ENCODE data around the gene TDRD12.

TDRD12 gene

DNA sequence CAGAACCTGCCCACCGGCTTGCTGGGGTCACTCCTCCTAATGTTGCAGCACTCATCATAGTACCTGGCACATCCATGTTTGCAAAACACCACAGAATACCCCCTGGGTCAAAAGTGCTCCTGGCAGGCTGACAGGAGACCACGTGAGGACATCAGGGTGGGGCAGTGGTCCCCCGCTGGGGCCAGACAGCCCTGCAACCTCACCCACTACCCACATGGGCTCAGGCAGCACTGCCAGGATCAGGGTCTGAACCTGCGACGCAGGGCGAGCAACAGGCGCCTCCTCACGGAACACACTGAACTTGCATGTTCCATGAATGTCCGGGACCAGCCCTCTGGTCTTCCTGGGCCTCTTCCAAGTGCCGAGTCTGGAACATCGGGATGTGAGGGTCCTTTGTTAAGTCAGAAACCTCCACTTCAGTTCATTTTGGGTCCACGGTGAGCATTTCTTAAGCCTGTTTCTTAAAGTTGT, 151.4 kb downstream of the TDRD12 start:
- in situ Hi-C loops (cut with MboI; ENCODE audit: low sequenced_read_pairs, unreplicated experiment), result no loop called here
- TF ChIP-seq, protein P1, sequence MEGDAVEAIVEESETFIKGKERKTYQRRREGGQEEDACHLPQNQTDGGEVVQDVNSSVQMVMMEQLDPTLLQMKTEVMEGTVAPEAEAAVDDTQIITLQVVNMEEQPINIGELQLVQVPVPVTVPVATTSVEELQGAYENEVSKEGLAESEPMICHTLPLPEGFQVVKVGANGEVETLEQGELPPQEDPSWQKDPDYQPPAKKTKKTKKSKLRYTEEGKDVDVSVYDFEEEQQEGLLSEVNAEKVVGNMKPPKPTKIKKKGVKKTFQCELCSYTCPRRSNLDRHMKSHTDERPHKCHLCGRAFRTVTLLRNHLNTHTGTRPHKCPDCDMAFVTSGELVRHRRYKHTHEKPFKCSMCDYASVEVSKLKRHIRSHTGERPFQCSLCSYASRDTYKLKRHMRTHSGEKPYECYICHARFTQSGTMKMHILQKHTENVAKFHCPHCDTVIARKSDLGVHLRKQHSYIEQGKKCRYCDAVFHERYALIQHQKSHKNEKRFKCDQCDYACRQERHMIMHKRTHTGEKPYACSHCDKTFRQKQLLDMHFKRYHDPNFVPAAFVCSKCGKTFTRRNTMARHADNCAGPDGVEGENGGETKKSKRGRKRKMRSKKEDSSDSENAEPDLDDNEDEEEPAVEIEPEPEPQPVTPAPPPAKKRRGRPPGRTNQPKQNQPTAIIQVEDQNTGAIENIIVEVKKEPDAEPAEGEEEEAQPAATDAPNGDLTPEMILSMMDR (IDR thresholded peaks at IDR 0.05; ENCODE audit: borderline replicate concordance, control extremely low read depth, extremely low read depth, insufficient read depth, missing control alignments), result no peak
- DNase-seq (ENCODE audit: low spot score), result no peak

DNA sequence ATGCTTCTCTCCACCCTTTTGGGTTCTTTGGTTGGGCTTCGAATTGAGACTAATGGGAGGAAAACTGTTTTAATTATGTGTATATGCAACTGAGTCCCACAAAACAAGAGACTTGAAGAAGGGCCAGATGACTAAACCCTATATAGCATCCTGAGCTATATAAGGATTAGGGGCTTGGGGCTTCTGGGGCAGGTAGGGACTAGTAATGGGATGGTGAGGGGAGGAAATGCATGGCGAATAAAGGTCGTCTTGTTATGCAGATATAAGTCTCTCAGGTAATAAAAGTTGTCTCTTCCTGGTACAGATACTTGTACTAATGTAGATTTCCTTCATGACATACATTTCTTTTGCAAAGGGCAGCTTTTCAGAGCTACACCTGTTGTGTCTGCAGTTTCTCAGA, 152.8 kb downstream of the TDRD12 start:
- TF ChIP-seq, protein P1 (IDR thresholded peaks at IDR 0.05; ENCODE audit: borderline replicate concordance, control extremely low read depth, extremely low read depth, insufficient read depth, missing control alignments), result no peak
- in situ Hi-C loops (cut with MboI; ENCODE audit: low sequenced_read_pairs, unreplicated experiment), result no loop called here
- DNase-seq (ENCODE audit: low spot score), result no peak

DNA sequence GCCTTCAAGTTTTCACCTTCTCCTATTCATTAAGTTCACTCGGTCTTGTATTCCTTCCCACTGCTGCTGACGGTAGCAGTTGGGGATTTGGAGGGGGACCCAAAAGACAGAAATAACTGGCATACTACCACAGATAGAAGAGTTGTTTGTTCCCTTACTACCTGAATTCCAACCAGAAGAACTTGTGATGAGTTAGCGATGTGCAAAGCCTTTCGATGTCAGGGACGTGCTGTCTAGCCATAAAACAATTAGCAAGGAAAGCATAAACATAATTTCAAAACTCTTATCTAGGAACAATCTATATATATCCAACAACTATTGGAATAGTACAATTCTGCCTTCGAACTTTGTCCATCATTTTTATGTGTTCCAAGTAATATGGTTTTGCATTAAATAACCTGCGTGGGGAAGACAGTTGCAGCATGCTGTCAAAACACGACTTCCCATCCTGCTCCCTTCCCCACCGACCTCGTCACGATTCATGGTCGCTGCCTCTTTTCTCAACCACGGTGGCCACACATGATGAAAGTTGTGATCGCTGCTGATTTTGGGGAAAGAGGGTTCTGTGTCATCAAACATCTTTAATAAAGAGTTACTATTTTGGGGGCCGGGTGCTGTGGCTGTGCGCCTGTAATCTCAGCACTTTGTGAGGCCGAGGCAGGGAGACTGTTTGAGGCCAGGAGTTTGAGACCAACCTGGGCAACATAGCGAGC, 153.8 kb downstream of the TDRD12 start:
- in situ Hi-C loops (cut with MboI; ENCODE audit: low sequenced_read_pairs, unreplicated experiment), result no loop called here
- DNase-seq (ENCODE audit: low spot score), result no peak
- TF ChIP-seq, protein P1 (IDR thresholded peaks at IDR 0.05; ENCODE audit: borderline replicate concordance, control extremely low read depth, extremely low read depth, insufficient read depth, missing control alignments), result no peak

DNA sequence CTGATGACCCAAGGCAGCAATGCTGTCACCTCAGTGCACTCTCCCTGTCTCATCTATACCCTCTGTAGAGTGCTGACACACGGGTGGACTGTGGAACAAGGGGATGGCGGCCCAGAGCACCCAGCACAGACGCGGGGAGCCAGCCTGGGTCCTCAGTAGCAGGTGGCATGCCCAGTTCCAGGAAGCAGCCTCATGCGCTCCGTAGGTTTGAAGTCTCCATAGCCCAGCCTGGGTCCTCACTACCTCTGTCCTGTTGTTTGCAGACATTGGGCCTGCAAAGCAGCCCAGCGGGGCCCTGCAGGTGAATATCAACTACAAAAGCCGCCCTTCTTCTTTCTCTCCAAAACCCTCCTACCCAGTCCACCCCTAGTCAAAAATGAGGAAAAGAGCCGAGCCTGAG, 155.0 kb downstream of the TDRD12 start:
- DNase-seq (ENCODE audit: low spot score), result no peak
- TF ChIP-seq, protein P1 (IDR thresholded peaks at IDR 0.05; ENCODE audit: borderline replicate concordance, control extremely low read depth, extremely low read depth, insufficient read depth, missing control alignments), result no peak
- in situ Hi-C loops (cut with MboI; ENCODE audit: low sequenced_read_pairs, unreplicated experiment), result no loop called here

DNA sequence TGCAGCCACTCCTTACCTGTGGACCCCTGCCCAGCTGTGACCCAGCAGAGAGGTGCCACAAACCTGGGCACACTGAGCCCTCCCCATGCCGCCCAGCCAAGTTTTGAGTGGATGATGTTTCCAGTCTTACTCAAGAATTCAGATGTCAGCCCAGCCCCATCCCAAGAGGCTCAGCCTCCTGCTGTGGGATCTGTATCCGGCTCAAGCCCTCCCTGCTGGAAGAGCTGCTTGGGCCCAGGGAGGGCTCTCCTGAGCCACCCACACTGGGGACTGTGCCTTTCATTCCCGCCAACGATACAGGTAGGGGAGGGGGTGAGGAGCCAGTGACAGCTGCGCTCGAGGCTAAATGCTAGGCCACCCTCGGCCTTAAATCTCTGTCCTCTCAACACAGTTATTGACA, 155.9 kb downstream of the TDRD12 start:
- in situ Hi-C loops (cut with MboI; ENCODE audit: low sequenced_read_pairs, unreplicated experiment), result no loop called here
- TF ChIP-seq, protein P1 (IDR thresholded peaks at IDR 0.05; ENCODE audit: borderline replicate concordance, control extremely low read depth, extremely low read depth, insufficient read depth, missing control alignments), result no peak
- no peak for DNase-seq (ENCODE audit: low spot score)

DNA sequence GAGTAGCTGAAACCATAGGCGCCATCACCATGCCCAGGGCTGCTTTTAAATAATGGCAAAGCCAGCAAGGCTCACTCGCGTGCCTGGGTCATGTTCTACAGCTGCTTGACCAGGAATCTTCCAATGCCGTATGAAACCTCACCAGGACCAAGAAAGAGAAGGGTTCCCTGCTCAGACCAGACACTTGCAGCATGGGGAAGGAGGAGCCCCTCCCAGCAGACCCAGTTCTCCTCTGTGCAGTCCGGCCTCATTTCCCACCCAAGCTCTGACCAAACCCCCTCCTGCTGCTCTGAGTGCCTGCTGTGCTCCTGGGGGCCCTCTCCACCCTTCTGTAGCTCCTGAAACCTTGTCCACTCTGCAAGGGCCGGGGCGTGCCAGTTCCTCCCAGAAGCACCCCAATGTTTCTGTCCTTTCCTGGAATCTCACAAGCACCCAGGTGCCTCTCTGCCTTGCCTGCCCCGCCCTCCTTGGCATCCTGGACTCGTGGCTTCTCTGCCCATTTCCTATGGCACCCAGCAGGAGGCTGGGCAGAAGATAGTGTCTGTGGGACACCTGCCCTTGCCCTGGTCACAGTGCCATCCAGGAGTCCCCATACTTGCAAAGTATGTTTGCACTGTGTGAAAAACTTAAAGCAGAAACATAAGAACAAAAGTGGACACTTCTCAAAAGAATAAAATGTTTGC, 156.8 kb downstream of the TDRD12 start:
- no peak for DNase-seq (ENCODE audit: low spot score)
- in situ Hi-C loops (cut with MboI; ENCODE audit: low sequenced_read_pairs, unreplicated experiment), result no loop called here
- TF ChIP-seq, protein P1 (IDR thresholded peaks at IDR 0.05; ENCODE audit: borderline replicate concordance, control extremely low read depth, extremely low read depth, insufficient read depth, missing control alignments), result no peak
